ENCODE data around the gene PSMB5. TPM values are rescaled to one million over a fixed set of nuclear protein-coding genes. Genes with fewer than 3 reads are reported as not detected.

PSMB5 gene
- total RNA-seq, 1 experiment from 2014 or later, result 240 TPM

- no peak for DNase-seq (ENCODE audit: low read depth)
Measured at GRCh38 chr14:22991852-22992251, 42.8 kb downstream of the PSMB5 start.

- DNase-seq (ENCODE audit: low read depth), result no peak
Measured at GRCh38 chr14:22987291-22987690, 47.4 kb downstream of the PSMB5 start.

GRCh38 chr14:22986508-22987054 lies 48.1 kb downstream of the PSMB5 start:
- DNase-seq (ENCODE audit: low read depth), result peak; percentile 71

GRCh38 chr14:22985894-22986507 lies 48.7 kb downstream of the PSMB5 start:
- DNase-seq (ENCODE audit: low read depth), result no peak

GRCh38 chr14:22984959-22985658 lies 49.6 kb downstream of the PSMB5 start:
- no peak for DNase-seq (ENCODE audit: low read depth)

- DNase-seq (ENCODE audit: low read depth), result peak; percentile 96
Measured at GRCh38 chr14:22982477-22983245, 52.0 kb downstream of the PSMB5 start, which contains the start of gene AJUBA. Gene AJUBA (minus strand): TSS chr14:22982551. CDS start chr14:22982266, 285 bp downstream.

GRCh38 chr14:22981876-22982476 lies 52.7 kb downstream of the PSMB5 start:
- DNase-seq (ENCODE audit: low read depth), result no peak

GRCh38 chr14:22981090-22981875 lies 53.4 kb downstream of the PSMB5 start:
- DNase-seq (ENCODE audit: low read depth), result no peak

- peak; percentile 68 for DNase-seq (ENCODE audit: low read depth)
Measured at GRCh38 chr14:22980672-22981089, 54.0 kb downstream of the PSMB5 start.

- peak; percentile 56 for DNase-seq (ENCODE audit: low read depth)
Measured at GRCh38 chr14:22979748-22980392, 54.8 kb downstream of the PSMB5 start.

GRCh38 chr14:22978981-22979671 lies 55.6 kb downstream of the PSMB5 start:
- peak; percentile 75 for DNase-seq (ENCODE audit: low read depth)

- DNase-seq (ENCODE audit: low read depth), result peak; percentile 25
Measured at GRCh38 chr14:22978487-22978837, 56.2 kb downstream of the PSMB5 start.

GRCh38 chr14:22977684-22978486 lies 56.8 kb downstream of the PSMB5 start:
- DNase-seq (ENCODE audit: low read depth), result peak; percentile 94

GRCh38 chr14:22977434-22977683 lies 57.3 kb downstream of the PSMB5 start:
- DNase-seq (ENCODE audit: low read depth), result no peak

- peak; percentile 46 for DNase-seq (ENCODE audit: low read depth)
Measured at GRCh38 chr14:22976620-22977433, 57.9 kb downstream of the PSMB5 start.

Data from LHCN-M2 (cell line).